OCI-LY3 (cell line): Measurements from ENCODE around the gene HSPA1L.

Source experiments
- H2AFZ ChIP-seq: fragments of 200-600, 300-600 bp; shearing (Covaris generic); 2 replicates; pipeline ENCODE4 v1.6.0; 2014; ENCODE audit warnings: antibody characterized with exemption, low read depth, low read length
- H3K27ac ChIP-seq: fragments of 200-600, 300-600 bp; sonication (generic); 2 replicates; pipeline ENCODE4 v1.5.1; 2014; ENCODE audit warnings: mild to moderate bottlenecking, low read length, moderate library complexity, mixed read lengths
- H3K27me3 ChIP-seq: fragments of 200-600, 300-600 bp; sonication (generic); 2 replicates; pipeline ENCODE4 v1.6.1; 2014; ENCODE audit warnings: low read depth, low read length, mixed read lengths
- H3K36me3 ChIP-seq: fragments of 200-600, 300-600 bp; sonication (generic); replicated peaks from 2 replicates; pipeline ENCODE3; 2014; ENCODE audit warnings: low read depth, low read length, mixed read lengths
- H3K4me1 ChIP-seq: fragments of 300-600, 200-600 bp; sonication (generic); 2 replicates; pipeline ENCODE4 v1.6.1; 2014; ENCODE audit warnings: low read length, mixed read lengths
- H3K4me2 ChIP-seq: fragments of 200-600, 300-600 bp; sonication (generic); 2 replicates; pipeline ENCODE4 v1.6.1; 2014; ENCODE audit warnings: low read length, mixed read lengths
- H3K4me3 ChIP-seq: fragments of 300-600, 200-600 bp; sonication (generic); 2 replicates; pipeline ENCODE4 v1.5.1; 2014; ENCODE audit warnings: antibody characterized with exemption, mild to moderate bottlenecking, low read length, moderate library complexity
- H3K79me2 ChIP-seq: fragments of 300-600, 200-600 bp; shearing (Covaris generic); 2 replicates; pipeline ENCODE4 v1.6.1; 2014; ENCODE audit warnings: mild to moderate bottlenecking, low read length, mixed read lengths
- H3K9ac ChIP-seq: fragments of 300-600, 200-600 bp; shearing (Covaris generic); 2 replicates; pipeline ENCODE4 v1.6.0; 2014; ENCODE audit warnings: mild to moderate bottlenecking, low read length, moderate library complexity
- H3K9me3 ChIP-seq: fragments of 200-600, 300-600 bp; shearing (Covaris generic); 2 replicates; pipeline ENCODE4 v1.6.1; 2014; ENCODE audit warnings: low read length, mixed read lengths; ENCODE audit not compliant: insufficient read depth
- H4K20me1 ChIP-seq: fragments of 200-600, 300-600 bp; sonication (generic); 2 replicates; pipeline ENCODE4 v1.6.1; 2016; ENCODE audit warnings: low read length, mixed read lengths; ENCODE audit not compliant: insufficient read depth
- EZH2phosphoT487 ChIP-seq: fragments of 200-600 bp; shearing (Covaris generic); IDR thresholded peaks from 2 replicates; pipeline ENCODE4 v1.6.1; 2018; ENCODE audit warnings: antibody characterized with exemption, mixed run types, low read depth
- TF ChIP-seq, protein P1 (sequence below): fragments of 200-600, 300-600 bp; sonication (generic); IDR thresholded peaks from 2 replicates; pipeline ENCODE4 v1.5.1; 2014; ENCODE audit warnings: antibody characterized with exemption, low read length, low read depth

The HSPA1L gene

DNA sequence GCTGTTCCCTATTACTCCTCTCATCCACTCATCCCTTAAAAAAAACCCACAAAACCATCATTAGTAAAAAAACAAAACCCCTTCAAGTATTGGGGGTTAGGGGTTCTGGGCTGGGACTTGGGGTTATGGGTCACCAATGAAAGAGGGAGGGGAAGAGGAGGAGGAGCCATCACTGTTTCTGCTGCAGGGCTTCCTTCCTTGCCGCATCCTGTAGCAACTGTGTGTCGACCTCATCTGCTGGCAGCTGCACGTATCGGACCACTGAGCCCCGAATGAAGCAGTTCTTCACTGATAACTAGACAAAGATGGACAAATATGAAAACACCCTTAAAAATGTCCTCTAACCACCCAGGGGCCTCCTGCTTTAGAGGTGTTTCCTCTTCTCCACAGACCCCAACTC, 17.5 kb downstream of the HSPA1L start:
- Histone ChIP-seq H3K36me3 (no peaks in the 10 kb centered on the region), H3K4me1 (peaks cover 6% of the 10 kb centered on the region; the same call in 1 of the 2 replicates), H2AFZ (no peak overlapping the region), H3K27me3 (no peaks in the 10 kb centered on the region), H3K9ac (no peak overlapping the region), H3K4me2 (no peak overlapping the region), H3K4me3 (no peak overlapping the region), H3K9me3 (no peaks in the 10 kb centered on the region), H4K20me1 (no peaks in the 10 kb centered on the region), H3K79me2 (peaks cover 30% of the 10 kb centered on the region), H3K27ac (no peak overlapping the region)
- TF ChIP-seq, protein P1, sequence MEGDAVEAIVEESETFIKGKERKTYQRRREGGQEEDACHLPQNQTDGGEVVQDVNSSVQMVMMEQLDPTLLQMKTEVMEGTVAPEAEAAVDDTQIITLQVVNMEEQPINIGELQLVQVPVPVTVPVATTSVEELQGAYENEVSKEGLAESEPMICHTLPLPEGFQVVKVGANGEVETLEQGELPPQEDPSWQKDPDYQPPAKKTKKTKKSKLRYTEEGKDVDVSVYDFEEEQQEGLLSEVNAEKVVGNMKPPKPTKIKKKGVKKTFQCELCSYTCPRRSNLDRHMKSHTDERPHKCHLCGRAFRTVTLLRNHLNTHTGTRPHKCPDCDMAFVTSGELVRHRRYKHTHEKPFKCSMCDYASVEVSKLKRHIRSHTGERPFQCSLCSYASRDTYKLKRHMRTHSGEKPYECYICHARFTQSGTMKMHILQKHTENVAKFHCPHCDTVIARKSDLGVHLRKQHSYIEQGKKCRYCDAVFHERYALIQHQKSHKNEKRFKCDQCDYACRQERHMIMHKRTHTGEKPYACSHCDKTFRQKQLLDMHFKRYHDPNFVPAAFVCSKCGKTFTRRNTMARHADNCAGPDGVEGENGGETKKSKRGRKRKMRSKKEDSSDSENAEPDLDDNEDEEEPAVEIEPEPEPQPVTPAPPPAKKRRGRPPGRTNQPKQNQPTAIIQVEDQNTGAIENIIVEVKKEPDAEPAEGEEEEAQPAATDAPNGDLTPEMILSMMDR: no peak
- TF ChIP-seq EZH2phosphoT487: no peak

DNA sequence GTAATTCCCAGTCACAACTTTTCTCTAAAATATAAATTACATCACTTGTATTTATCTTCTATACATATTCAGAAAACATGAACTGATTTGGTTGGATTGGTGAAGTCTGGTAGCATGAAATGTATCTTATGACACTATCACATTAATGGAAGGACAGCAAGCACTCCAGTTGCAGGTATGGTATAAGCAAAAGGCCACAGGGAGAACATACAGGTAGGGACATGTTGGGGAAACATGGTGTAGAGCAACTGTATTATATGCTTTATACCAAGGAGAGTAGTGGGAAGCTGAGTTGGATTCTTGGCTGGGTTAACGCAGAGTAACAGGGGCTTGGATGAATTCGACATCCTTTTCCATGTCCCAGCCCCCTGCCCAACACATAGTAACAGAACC, 18.1 kb downstream of the HSPA1L start:
- Histone ChIP-seq H3K36me3 (no peaks in the 10 kb centered on the region), H3K9me3 (no peaks in the 10 kb centered on the region), H3K79me2 (peaks cover 31% of the 10 kb centered on the region), H4K20me1 (no peaks in the 10 kb centered on the region), H3K27ac (no peak overlapping the region), H3K9ac (no peak overlapping the region), H3K4me1 (peaks cover 6% of the 10 kb centered on the region; the same call in 1 of the 2 replicates), H3K4me3 (no peak overlapping the region), H3K4me2 (no peak overlapping the region), H2AFZ (no peak overlapping the region), H3K27me3 (no peaks in the 10 kb centered on the region)
- TF ChIP-seq EZH2phosphoT487: no peak
- TF ChIP-seq, protein P1: no peak

DNA sequence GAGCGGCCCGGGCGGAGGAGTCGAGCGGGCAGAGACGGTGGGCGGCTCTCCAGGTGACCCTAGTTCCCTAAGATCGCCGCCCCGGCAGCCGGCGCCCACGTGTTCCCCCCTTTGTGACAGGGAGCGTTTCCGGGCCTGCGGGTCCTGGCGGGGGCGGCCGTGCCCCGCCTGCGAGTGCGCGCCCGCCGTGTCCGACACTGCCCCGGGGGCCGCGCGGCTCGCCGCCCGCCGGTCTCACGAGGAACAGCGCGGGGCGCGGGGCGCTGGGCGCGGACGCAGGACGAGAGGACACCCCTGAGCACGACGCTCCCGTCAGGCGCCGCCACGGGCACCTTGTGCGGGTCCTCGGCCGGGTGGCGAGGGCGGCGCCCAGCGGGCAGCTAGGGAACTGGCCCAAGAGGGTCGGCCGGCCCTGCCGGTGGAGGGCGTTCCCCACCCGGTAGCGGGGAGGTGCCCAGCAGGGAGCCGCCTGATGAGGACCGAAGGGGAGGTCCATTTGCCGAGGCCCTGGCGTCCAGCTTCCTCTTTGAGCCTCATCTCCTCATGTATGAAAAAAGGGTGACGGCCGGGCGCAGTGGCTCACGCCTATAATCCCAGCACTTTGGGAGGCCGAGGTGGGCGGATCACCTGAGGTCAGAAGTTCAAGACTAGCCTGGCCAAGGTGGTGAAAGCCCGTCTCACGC, 19.3 kb downstream of the HSPA1L start, which contains the start of gene VARS1:
Gene VARS1 (minus strand): TSS at position 137 of the 683 bp plus-strand sequence. CDS start 535 bp downstream, outside the sequence.
- 0 out of 2 replicates have a peak within 1 kb of the TSS, but pooled peaks have one; percentile 21 for H2AFZ ChIP-seq
- peaks cover 6% of the 10 kb centered on the region; the same call in 1 of the 2 replicates for H3K4me1 ChIP-seq
- peak within 1 kb of the TSS; percentile 72 for H3K27ac ChIP-seq
- peak within 1 kb of the TSS; percentile 87 for H3K4me2 ChIP-seq
- TF ChIP-seq, protein P1: peak; percentile 57
- TF ChIP-seq EZH2phosphoT487: no peak
- no peaks in the 10 kb centered on the region for H3K27me3 ChIP-seq
- peak within 1 kb of the TSS; percentile 100 for H3K4me3 ChIP-seq
- no peaks in the 10 kb centered on the region for H3K36me3 ChIP-seq
- H3K79me2 ChIP-seq: peaks cover 34% of the 10 kb centered on the region
- H4K20me1 ChIP-seq: no peaks in the 10 kb centered on the region
- H3K9ac ChIP-seq: peak within 1 kb of the TSS; percentile 90
- no peaks in the 10 kb centered on the region for H3K9me3 ChIP-seq

DNA sequence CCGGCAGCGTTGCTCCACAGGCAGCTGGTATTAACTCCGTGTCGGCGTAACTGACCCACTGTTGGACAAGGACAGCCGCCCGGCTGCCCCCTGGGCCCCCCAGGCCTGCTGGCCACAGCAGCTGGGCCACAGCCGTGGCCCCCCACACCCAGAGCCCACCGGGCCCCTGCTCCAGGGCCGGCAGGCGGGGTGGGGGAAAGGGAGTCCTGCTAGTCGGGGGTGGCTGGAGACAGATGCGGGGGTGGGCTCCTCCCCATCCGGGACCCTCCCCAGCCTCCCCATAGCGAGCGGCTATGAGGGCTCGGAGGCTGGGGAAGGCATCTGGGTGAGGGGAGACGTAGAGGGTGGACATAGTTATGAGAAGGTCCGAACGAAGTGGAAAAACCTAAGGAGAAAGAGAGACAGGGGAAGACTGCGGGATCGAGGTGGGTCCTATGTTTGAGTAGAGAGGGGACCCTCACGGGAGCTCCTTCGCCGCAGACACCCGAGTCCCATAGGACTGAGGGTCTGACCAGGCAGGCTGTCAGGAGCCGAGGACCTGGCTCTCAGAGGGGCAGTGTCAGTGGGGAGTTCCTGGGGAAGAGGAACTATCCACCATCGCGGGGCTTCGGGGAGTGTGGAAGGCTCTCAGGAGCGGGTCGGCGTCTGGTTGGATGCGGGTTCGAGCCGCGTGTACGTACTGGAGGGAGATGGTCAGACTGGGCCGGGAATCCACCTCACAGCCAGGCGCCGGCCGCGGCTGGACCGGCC, 20.0 kb downstream of the HSPA1L start:
- peak overlapping the region; percentile 87 for H3K4me2 ChIP-seq
- H3K27ac ChIP-seq: peak overlapping the region; percentile 72
- no peaks in the 10 kb centered on the region for H3K27me3 ChIP-seq
- peaks cover 4% of the 10 kb centered on the region for H3K36me3 ChIP-seq
- H3K79me2 ChIP-seq: peaks cover 34% of the 10 kb centered on the region
- peak overlapping the region; percentile 90 for H3K9ac ChIP-seq
- H3K4me1 ChIP-seq: peaks cover 12% of the 10 kb centered on the region; the same call in 1 of the 2 replicates
- no peak overlapping the region for H2AFZ ChIP-seq
- TF ChIP-seq, protein P1: no peak
- no peak for TF ChIP-seq EZH2phosphoT487
- H4K20me1 ChIP-seq: no peaks in the 10 kb centered on the region
- no peaks in the 10 kb centered on the region for H3K9me3 ChIP-seq
- peak overlapping the region; percentile 100 for H3K4me3 ChIP-seq
